ENCODE measurements around the gene C1QTNF12.

C1QTNF12 gene

DNA sequence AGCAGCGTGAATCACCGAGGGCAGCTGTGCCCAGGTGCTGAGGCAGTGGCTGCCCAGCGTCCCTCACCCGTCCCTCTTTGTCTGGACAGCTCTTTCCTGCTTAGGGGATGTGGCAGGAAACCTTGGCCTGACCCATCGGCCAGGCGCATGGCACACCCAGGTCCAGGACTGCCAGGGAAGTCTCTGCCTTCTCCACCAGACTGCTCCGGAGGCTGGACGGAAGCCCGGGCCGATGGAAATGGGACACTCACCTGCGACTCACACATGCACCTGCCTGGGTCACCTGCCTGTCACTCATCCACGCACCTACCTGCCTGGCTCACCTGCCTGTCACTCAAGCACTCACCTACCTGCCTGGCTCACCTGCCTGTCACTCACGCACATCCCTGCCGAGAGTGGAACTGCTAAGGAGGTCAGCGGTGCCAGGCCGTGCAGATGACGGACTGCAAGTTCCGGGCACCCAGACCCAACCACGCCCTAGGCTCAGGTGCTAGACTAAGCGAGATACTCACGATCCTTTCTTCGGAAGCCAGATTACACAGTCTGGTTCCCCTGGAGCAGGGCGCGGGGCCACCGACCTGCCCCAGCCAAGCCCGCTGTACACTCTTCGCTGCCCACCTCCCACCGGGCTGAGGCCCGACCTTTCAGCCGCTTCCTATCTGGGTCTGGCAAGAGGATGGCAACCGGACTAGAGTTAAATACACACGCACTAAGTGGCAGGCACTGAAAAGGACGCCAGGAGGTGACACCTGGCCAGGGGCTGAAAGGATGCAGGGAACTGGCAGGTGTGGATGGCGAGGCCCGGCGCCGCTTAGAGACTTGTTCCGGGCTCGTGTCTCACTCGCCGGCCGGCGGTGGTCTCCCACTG is 26.1 kb upstream of the C1QTNF12 start:
- Histone ChIP-seq H4K20me1 (ENCODE audit: low read depth, low read length) (peaks cover 4% of the 10 kb centered on the region; the same call in 1 of the 2 replicates), H2AFZ (ENCODE audit: low read depth, low read length, severe bottlenecking) (no peak overlapping the region), H3F3A (ENCODE audit: insufficient read depth) (no peaks in the 10 kb centered on the region), H3K27me3 (ENCODE audit: low read length) (no peaks in the 10 kb centered on the region), H3K4me2 (ENCODE audit: low read depth, low read length, poor library complexity, severe bottlenecking) (peak overlapping the region; percentile 90), H3K27ac (ENCODE audit: low read depth, low read length) (no peak overlapping the region; the same call in 1 of the 2 replicates), H3K9me2 (replicated peaks; ENCODE audit: insufficient read depth, low read length) (no peaks in the 10 kb centered on the region), H3K9ac (ENCODE audit: low read length) (peak overlapping the region; percentile 97), H3K36me3 (ENCODE audit: low read length) (no peaks in the 10 kb centered on the region), H3K9me3 (ENCODE audit: insufficient read depth, low read length) (no peaks in the 10 kb centered on the region), H3K4me3 (ENCODE audit: insufficient read depth, low read length, poor library complexity, severe bottlenecking) (peak overlapping the region; percentile 92), H3K79me2 (ENCODE audit: insufficient read depth, low read length) (peaks cover 44% of the 10 kb centered on the region)
- TF ChIP-seq, protein P1, sequence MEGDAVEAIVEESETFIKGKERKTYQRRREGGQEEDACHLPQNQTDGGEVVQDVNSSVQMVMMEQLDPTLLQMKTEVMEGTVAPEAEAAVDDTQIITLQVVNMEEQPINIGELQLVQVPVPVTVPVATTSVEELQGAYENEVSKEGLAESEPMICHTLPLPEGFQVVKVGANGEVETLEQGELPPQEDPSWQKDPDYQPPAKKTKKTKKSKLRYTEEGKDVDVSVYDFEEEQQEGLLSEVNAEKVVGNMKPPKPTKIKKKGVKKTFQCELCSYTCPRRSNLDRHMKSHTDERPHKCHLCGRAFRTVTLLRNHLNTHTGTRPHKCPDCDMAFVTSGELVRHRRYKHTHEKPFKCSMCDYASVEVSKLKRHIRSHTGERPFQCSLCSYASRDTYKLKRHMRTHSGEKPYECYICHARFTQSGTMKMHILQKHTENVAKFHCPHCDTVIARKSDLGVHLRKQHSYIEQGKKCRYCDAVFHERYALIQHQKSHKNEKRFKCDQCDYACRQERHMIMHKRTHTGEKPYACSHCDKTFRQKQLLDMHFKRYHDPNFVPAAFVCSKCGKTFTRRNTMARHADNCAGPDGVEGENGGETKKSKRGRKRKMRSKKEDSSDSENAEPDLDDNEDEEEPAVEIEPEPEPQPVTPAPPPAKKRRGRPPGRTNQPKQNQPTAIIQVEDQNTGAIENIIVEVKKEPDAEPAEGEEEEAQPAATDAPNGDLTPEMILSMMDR (IDR thresholded peaks at IDR 0.05; ENCODE audit: insufficient read depth, low read length, poor library complexity, severe bottlenecking) = no peak
- no peak for TF ChIP-seq EZH2phosphoT487 (conservative IDR thresholded peaks at IDR 0.05; ENCODE audit: low read length)

DNA sequence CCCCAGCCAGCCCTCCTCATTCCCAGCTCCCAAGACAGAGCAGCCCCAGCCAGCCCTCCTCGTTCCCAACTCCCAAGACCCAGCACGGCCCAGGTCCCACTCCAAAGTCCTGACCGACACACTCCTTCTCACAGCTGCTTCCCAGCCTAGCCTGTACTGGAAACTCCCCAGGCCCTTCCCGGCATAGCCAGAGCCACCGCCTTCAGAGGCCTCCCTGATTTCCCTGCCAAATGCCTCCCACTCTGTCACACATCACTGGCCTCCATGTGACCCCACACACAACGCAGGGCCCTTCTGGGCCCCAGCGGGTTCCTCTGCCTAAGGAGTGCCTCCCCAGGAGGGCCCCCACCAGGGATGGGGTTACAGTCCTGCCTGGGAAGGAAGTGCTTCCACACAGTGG is 24.3 kb upstream of the C1QTNF12 start:
- no peak for TF ChIP-seq EZH2phosphoT487 (conservative IDR thresholded peaks at IDR 0.05; ENCODE audit: low read length)
- TF ChIP-seq, protein P1 (IDR thresholded peaks at IDR 0.05; ENCODE audit: insufficient read depth, low read length, poor library complexity, severe bottlenecking) = no peak
- H3K79me2 ChIP-seq (ENCODE audit: insufficient read depth, low read length) = peaks cover 44% of the 10 kb centered on the region
- no peak overlapping the region for H3K4me2 ChIP-seq (ENCODE audit: low read depth, low read length, poor library complexity, severe bottlenecking)

DNA sequence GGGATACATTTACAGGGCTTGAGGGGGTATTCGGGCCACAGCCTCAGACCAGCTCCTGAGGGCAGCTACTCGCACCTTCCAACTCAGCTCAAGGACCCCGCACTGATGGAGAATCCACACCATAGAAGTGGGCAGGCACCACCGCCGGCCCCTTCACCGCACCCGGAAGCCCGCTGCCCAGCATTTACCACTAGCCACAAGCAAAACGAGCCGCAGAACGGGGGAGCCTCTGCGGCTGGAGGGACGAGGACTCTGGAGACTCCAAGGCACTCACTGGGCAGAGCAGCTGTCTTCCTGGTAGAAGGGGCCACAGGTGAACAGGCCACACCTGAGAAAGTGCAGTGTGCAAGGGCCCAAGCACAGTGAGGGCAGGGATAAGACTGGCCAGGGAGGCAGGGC is 21.8 kb upstream of the C1QTNF12 start:
- peaks cover 4% of the 10 kb centered on the region; the same call in 1 of the 2 replicates for H4K20me1 ChIP-seq (ENCODE audit: low read depth, low read length)
- TF ChIP-seq, protein P1 (IDR thresholded peaks at IDR 0.05; ENCODE audit: insufficient read depth, low read length, poor library complexity, severe bottlenecking) = no peak
- TF ChIP-seq EZH2phosphoT487 (conservative IDR thresholded peaks at IDR 0.05; ENCODE audit: low read length) = no peak
- no peaks in the 10 kb centered on the region for H3K36me3 ChIP-seq (ENCODE audit: low read length)
- no peak overlapping the region for H3K27ac ChIP-seq (ENCODE audit: low read depth, low read length)
- no peaks in the 10 kb centered on the region for H3K9me3 ChIP-seq (ENCODE audit: insufficient read depth, low read length)
- peaks cover 44% of the 10 kb centered on the region for H3K79me2 ChIP-seq (ENCODE audit: insufficient read depth, low read length)
- H3K4me2 ChIP-seq (ENCODE audit: low read depth, low read length, poor library complexity, severe bottlenecking) = no peak overlapping the region
- H3F3A ChIP-seq (ENCODE audit: insufficient read depth) = no peaks in the 10 kb centered on the region
- H3K9ac ChIP-seq (ENCODE audit: low read length) = no peak overlapping the region
- H3K9me2 ChIP-seq (replicated peaks; ENCODE audit: insufficient read depth, low read length) = no peaks in the 10 kb centered on the region
- H3K27me3 ChIP-seq (ENCODE audit: low read length) = no peaks in the 10 kb centered on the region
- no peak overlapping the region for H3K4me3 ChIP-seq (ENCODE audit: insufficient read depth, low read length, poor library complexity, severe bottlenecking)
- H2AFZ ChIP-seq (ENCODE audit: low read depth, low read length, severe bottlenecking) = no peak overlapping the region

More for the DNA sequence above, 24.3 kb upstream of the C1QTNF12 start:
- H3K9me2 ChIP-seq (replicated peaks; ENCODE audit: insufficient read depth, low read length) = no peaks in the 10 kb centered on the region
- no peaks in the 10 kb centered on the region for H3K36me3 ChIP-seq (ENCODE audit: low read length)
- no peak overlapping the region for H3K4me3 ChIP-seq (ENCODE audit: insufficient read depth, low read length, poor library complexity, severe bottlenecking)
- H4K20me1 ChIP-seq (ENCODE audit: low read depth, low read length) = peaks cover 4% of the 10 kb centered on the region; the same call in 1 of the 2 replicates
- H3K27ac ChIP-seq (ENCODE audit: low read depth, low read length) = no peak overlapping the region
- no peaks in the 10 kb centered on the region for H3K9me3 ChIP-seq (ENCODE audit: insufficient read depth, low read length)
- no peaks in the 10 kb centered on the region for H3K27me3 ChIP-seq (ENCODE audit: low read length)
- no peaks in the 10 kb centered on the region for H3F3A ChIP-seq (ENCODE audit: insufficient read depth)
- H3K9ac ChIP-seq (ENCODE audit: low read length) = no peak overlapping the region
- H2AFZ ChIP-seq (ENCODE audit: low read depth, low read length, severe bottlenecking) = no peak overlapping the region
